Measurements from ENCODE around the gene CLDN18.

DNA sequence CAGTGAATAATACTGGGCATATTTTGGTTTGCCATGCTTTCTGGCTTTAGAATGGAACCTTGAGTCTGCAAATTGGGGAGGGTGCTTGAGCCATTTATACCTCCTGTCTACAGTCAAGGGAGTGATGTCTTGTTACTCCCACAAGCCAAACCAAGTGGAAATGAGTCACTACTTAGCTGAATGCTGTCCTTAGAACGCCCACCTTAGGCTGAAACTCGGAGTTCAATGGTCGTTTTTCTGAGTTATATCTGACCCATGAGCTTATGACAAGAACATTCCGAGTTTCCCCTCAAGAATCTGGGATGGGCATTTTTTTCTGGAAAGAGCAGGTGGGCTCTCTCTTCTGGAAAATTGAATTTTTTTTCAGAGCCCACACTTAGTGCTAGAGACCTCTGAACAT lies 17.4 kb upstream of the CLDN18 start:
- TF ChIP-seq YY1 (IDR thresholded peaks at IDR 0.05; ENCODE audit: insufficient read depth, insufficient read length) = no peak
- no peak for TF ChIP-seq ZNF274 (IDR thresholded peaks at IDR 0.05; ENCODE audit: low read depth, low read length)

Measured in NT2/D1 (cell line).